Tibial artery (tissue), 4 donors: Measurements from ENCODE around the gene PHF19.

Experiments used
- DNase-seq, 2 donors: peaks; one replicate each; pipeline ENCODE4 v3.0.0-alpha.2; 2019
- H3K27ac ChIP-seq, 2 donors: fragments of 200-600 bp; sonication (generic) in 1 of 2; 1 replicate in 1 of 2; 2 replicates in 1 of 2; pipeline ENCODE4 v1.5.1; 2018 to 2019; ENCODE audit warnings: mild to moderate bottlenecking in 1 of 2
- H3K27me3 ChIP-seq, 2 donors: fragments of 200-600 bp; sonication (generic) in 1 of 2; one replicate each; pipeline versions ENCODE4 v1.5.1 to v1.6.0; 2016 to 2019
- H3K36me3 ChIP-seq, 3 donors: fragments of 200-600 bp; sonication (generic) in 2 of 3; one replicate each; pipeline ENCODE4 v1.5.1; 2016 to 2019; ENCODE audit warnings: mild to moderate bottlenecking in 2 of 3
- H3K4me1 ChIP-seq, 4 donors: fragments of 200-600 bp; sonication (generic) in 2 of 4; 1 replicate in 3 of 4; 2 replicates in 1 of 4; pipeline ENCODE4 v1.5.1; 2016 to 2019
- H3K4me3 ChIP-seq, 2 donors: fragments of 200-600 bp; sonication (generic) in 1 of 2; 1 replicate in 1 of 2; 2 replicates in 1 of 2; pipeline ENCODE4 v1.5.1; 2018 to 2019; ENCODE audit warnings: mild to moderate bottlenecking in 2 of 2
- H3K9me3 ChIP-seq, 3 donors: fragments of 200-600 bp; sonication (generic) in 1 of 3; one replicate each; pipeline ENCODE4 v1.5.1; 2016 to 2019
- intact Hi-C: fragments of 100-400 bp; cut with DNase I; formaldehyde crosslinking; loops from one replicate; pipeline ENCODE4 v1.15.0; 2023; ENCODE audit warnings: low total_unique reads
- TF ChIP-seq, protein P1 (sequence below), 2 experiments: fragments of 200-600 bp in 1 of 2; fragments of 450-650 bp in 1 of 2; IDR thresholded peaks; one replicate each; pipeline ENCODE4 v1.5.1; 2017 to 2019; ENCODE audit warnings: antibody characterized with exemption in 2 of 2, mild to moderate bottlenecking in 1 of 2, moderate library complexity in 1 of 2

PHF19 gene

DNA sequence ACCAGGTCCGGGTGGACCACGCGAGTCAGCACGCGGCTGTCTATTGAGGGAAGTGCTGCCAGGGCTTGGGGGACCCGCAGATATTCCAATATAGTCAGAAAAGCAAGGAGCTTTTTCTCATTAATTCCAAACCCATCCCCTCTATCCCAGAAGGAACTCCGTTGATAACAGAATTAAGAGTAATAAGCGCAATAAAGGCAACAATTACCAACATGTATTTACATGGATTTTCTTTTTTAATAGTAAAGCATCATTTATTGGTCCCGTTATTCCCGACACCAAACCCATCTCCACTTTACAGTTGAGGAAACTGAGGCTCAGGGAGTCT is 7.7 kb downstream of the PHF19 start:
- TF ChIP-seq, protein P1, sequence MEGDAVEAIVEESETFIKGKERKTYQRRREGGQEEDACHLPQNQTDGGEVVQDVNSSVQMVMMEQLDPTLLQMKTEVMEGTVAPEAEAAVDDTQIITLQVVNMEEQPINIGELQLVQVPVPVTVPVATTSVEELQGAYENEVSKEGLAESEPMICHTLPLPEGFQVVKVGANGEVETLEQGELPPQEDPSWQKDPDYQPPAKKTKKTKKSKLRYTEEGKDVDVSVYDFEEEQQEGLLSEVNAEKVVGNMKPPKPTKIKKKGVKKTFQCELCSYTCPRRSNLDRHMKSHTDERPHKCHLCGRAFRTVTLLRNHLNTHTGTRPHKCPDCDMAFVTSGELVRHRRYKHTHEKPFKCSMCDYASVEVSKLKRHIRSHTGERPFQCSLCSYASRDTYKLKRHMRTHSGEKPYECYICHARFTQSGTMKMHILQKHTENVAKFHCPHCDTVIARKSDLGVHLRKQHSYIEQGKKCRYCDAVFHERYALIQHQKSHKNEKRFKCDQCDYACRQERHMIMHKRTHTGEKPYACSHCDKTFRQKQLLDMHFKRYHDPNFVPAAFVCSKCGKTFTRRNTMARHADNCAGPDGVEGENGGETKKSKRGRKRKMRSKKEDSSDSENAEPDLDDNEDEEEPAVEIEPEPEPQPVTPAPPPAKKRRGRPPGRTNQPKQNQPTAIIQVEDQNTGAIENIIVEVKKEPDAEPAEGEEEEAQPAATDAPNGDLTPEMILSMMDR (IDR thresholded peaks at IDR 0.05) = no peak
- Histone ChIP-seq H3K36me3 (peaks cover 7 to 51% (median 34%) of the 10 kb centered on the region in 3 donors), H3K27ac (peak overlapping the region; percentile 81 to 87), H3K27me3 (no peaks in the 10 kb centered on the region), H3K4me3 (peak overlapping the region; percentile 54 to 61), H3K4me1 (peaks cover 0 to 17% (median 12%) of the 10 kb centered on the region in 4 donors), H3K9me3 (no peaks in the 10 kb centered on the region)
- intact Hi-C loops = loop anchor here (10.0 kb wide), 1 partner anchor 205 kb away; the partner anchor contains the start of gene CNTRL
- no peak for DNase-seq

GRCh38 chr9:120868676-120869359 is 8.2 kb downstream of the PHF19 start:
- Histone ChIP-seq H3K9me3 (no peaks in the 10 kb centered on the region), H3K27ac (peak overlapping the region; percentile 81 to 87), H3K27me3 (no peaks in the 10 kb centered on the region), H3K4me1 (peaks cover 0 to 17% (median 12%) of the 10 kb centered on the region in 4 donors), H3K4me3 (peak overlapping the region; percentile 54 to 61), H3K36me3 (peaks cover 7 to 51% (median 31%) of the 10 kb centered on the region in 3 donors)
- intact Hi-C loops = loop anchor here (10.0 kb wide), 1 partner anchor 206 kb away; the partner anchor contains the start of gene CNTRL
- TF ChIP-seq, protein P1 (IDR thresholded peaks at IDR 0.05) = peak in 1 of 2 experiments; percentile 38
- peak; percentile 96 to 99 for DNase-seq

DNA sequence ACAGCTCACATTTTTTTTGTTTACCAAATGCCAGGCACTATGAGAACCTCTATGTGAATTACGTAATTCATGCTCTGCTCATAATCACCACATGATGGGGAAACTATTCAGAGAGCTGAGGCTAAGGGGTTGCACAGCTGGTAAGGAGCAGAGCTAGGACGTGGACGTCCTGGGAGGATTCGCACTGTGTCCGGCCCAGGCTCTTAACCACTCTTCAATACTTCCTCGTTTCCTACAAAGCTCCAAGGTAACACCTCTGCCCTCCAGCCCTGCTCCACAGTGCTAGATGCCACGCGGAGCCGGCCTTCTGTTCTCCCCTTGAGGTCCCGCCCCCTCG is 8.7 kb downstream of the PHF19 start:
- TF ChIP-seq, protein P1 (IDR thresholded peaks at IDR 0.05) = peak in 1 of 2 experiments; percentile 23
- H3K4me1 ChIP-seq = peaks cover 0 to 17% (median 12%) of the 10 kb centered on the region in 4 donors
- peak overlapping the region; percentile 54 to 61 for H3K4me3 ChIP-seq
- intact Hi-C loops = loop anchor here (10.0 kb wide), 1 partner anchor 206 kb away; the partner anchor contains the start of gene CNTRL
- DNase-seq = no peak
- H3K27ac ChIP-seq = peak overlapping the region; percentile 81 to 87
- H3K9me3 ChIP-seq = no peaks in the 10 kb centered on the region
- no peaks in the 10 kb centered on the region for H3K27me3 ChIP-seq
- H3K36me3 ChIP-seq = peaks cover 4 to 51% (median 31%) of the 10 kb centered on the region in 3 donors

DNA sequence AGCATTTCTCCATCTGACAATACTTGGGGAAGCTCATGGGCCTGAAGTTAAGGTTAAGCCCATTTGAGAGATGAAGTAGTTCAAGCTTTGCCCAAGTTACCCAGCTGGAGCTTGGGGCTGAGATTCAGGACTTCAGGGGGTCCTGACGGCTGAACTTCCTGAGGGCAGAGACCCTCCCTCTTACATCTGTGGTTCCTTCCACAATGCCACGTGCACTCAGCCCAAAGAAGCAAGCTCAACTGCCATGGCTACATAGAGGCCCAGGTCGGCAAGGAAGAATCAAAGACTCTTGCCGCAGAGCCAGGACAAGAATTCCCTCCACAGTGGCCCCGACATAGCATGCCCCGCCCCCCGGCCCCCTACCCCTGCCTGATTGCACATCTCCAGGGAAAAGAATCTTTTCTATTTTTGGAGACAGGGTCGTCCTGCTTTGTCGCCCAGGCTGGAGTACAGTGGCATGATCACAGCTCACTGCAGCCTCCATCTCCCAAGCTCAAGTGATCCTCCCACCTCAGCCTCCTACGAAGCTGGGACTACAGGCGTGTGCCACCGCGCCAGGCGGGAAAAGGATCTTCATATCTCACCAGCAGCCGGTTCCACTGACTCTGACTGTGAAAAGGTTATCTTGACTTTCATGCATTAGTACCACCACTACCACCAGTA is 9.2 kb downstream of the PHF19 start:
- H3K27ac ChIP-seq = peak overlapping the region; percentile 81 to 87
- TF ChIP-seq, protein P1 (IDR thresholded peaks at IDR 0.05) = no peak
- H3K9me3 ChIP-seq = no peaks in the 10 kb centered on the region
- H3K4me3 ChIP-seq = peak overlapping the region; percentile 54 to 61
- intact Hi-C loops = loop anchor here (10.0 kb wide), 1 partner anchor 207 kb away; the partner anchor contains the start of gene CNTRL
- H3K36me3 ChIP-seq = peaks cover 2 to 51% (median 28%) of the 10 kb centered on the region in 3 donors
- peaks cover 0 to 17% (median 12%) of the 10 kb centered on the region in 4 donors for H3K4me1 ChIP-seq
- H3K27me3 ChIP-seq = no peaks in the 10 kb centered on the region
- DNase-seq = peak in 1 of 2 donors; percentile 66

DNA sequence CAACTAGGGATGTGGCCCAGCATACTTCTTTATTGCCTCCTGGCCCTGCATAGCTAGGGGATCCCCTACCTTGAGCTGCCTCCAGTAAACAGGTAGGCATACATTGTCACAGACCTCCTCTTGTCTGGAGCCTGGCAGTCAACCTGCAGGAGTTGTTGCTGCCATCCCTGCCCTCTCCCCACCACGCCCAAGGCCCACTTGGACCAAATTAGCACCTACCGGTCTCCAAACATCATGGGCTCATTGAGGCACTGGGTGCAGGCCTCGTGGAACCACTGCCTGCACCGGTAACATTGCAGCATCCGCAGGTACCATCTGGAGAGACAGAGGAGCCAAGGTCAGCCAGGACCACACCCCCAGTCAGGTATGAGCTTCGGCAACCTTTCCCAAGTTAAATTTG is 10.3 kb downstream of the PHF19 start:
- Histone ChIP-seq H3K4me3 (no peak overlapping the region), H3K36me3 (peaks cover 9 to 54% (median 39%) of the 10 kb centered on the region in 3 donors), H3K9me3 (no peaks in the 10 kb centered on the region), H3K27me3 (no peaks in the 10 kb centered on the region), H3K27ac (no peak overlapping the region), H3K4me1 (peaks cover 0 to 17% (median 12%) of the 10 kb centered on the region in 4 donors)
- DNase-seq = peak in 1 of 2 donors; percentile 63
- TF ChIP-seq, protein P1 (IDR thresholded peaks at IDR 0.05) = no peak
- intact Hi-C loops = loop anchor here (10.0 kb wide), 1 partner anchor 208 kb away; the partner anchor contains the start of gene CNTRL
